ACHN (cell line): ENCODE results near the gene STX4.

ENCODE experiments used
- DNase-seq: peaks from one replicate; pipeline ENCODE4 v3.0.0-alpha.2; 2015
- in situ Hi-C: cut with HindIII; loops from 2 replicates; pipeline ENCODE4 v1.10.0; 2017; ENCODE audit warnings: low sequenced_read_pairs, low pct_ligation_motif_present, low pct_unique_long_range_greater_than_20kb

STX4 gene

GRCh38 chr16:30997725-30998711 is 35.3 kb upstream of the STX4 start:
- peak; percentile 93 for DNase-seq
- in situ Hi-C loops: no loop called here

DNA sequence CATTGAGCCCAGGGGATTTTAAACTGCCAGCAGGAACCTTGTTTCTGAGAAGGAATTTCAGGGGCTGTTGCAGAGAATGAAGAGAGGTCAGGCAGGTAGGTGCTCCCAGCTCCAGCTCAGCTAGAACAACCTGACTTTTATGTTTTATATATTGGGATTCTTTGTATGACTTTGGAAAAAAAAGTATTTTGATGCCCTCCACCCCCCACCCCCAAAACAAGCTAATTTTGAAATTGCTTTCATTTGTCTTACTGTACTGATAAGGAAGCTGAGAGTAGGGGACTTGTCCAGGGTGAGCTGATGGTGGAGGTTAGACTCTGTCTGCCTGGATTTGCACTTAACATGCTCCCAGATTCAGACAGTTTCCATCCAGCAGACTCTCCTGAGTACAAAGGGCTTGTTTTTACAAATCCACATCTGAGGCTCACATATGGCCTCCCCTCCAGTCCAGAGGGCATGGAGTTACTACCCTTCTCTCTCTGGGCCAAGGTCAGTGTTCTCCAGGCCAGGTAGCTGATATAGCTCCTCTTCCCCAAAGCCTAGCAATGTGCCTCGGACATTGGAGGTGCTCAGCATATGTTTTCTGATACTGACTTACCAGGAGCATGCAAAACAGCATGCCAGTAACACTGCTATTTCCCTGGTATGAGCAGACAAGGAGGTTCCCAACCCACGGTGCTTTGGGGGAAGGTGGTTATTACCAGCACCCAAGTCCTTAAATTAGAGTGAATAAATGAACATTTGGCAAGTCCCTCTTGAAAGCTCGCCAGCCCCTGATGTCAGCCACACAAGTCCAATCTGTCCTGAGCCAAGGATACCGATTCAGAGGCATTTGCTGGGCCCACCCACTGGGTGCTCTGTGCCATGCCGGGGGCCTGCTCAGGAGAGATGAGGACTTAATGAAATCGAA is 34.3 kb upstream of the STX4 start:
- no peak for DNase-seq
- in situ Hi-C loops: no loop called here

DNA sequence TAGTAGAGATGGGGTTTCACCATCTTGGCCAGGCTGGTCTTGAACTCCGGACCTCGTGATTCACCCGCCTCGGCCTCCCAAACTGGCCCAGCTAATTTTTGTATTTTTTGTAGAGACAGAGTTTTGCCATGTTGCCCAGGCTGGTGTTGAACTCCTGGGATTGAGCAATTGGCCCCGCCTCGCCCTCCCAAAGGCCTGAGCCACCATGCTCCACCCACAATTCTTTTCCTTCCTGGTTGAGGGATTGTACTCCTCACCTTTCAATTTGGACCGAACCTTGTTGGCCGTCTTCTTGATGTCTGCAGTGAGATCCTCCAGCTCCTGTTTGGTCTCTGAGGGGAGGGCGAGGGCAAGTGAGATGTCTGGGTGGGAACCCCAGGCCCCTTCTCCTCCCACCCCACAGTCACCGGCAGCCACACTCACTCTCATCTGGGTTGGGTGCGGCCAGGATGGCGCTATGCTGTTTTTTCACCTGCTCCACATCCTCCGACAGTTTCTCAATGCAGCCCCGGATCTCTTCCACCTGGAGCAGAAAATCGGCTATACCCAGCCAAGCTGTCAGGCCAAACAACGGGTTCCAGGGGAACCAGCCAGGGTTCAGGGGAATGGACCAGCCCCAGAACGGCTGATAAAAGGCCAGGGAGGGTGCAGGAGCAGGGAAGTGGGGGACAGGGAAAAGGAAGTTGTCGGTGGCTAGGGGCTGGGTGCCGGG is 32.5 kb upstream of the STX4 start:
- DNase-seq: no peak
- in situ Hi-C loops: no loop called here

DNA sequence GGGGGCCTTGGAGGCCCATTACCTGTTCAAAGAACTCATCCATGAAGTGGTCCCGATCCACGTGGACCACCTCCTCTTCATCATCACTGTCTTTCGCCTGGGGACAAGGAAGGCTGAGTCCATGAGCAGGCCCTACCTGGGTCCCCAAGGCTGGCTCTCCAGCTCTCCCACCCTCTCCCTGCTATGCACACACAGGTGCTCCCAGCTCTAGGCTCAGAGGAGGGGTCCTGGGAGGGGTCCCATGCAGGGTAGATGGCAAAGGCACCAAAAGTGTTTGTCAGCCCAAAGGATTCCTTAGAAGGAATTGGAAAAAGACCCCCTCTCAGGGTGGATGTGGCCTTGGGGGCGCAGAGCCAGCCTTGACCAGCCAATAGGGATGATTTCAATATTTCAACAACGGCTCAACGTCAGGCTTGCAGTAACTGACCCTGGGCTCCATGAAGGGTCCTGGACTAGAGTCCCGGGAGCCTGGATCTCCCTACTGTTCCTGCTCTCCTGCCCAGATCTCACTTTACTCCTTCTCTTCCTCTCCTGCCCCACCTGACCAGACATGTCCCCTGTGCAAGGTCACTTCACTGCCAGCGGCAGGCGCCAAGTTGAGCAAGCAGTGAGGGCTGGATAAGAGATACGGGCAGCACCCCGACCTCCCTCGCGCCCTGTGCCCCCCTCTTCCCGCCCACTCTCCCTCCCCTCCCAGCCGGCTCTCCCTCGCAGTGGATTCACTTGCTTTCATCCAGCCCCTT is 31.7 kb upstream of the STX4 start:
- in situ Hi-C loops: no loop called here
- DNase-seq: no peak

DNA sequence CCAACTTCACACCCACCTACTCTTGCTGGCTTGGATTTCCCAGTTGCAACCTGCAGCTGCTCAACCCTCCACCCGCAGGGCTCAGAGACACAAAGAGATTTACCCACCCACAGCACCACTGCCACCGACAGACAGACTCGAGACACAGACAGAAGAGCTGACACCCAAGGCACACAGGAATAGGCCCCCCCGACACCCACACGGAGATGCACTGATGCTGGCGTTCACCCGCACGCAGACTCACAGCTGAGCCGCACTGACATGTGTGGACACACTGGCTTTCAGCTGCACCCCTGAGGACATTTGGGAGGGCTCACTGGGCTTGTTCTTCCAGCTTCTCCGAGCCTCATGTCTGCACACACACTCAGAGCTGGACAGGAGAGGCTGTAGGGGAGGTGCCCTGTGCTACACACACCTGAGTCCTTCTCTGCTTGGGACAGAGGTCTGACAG is 31.1 kb upstream of the STX4 start:
- in situ Hi-C loops: no loop called here
- no peak for DNase-seq

DNA sequence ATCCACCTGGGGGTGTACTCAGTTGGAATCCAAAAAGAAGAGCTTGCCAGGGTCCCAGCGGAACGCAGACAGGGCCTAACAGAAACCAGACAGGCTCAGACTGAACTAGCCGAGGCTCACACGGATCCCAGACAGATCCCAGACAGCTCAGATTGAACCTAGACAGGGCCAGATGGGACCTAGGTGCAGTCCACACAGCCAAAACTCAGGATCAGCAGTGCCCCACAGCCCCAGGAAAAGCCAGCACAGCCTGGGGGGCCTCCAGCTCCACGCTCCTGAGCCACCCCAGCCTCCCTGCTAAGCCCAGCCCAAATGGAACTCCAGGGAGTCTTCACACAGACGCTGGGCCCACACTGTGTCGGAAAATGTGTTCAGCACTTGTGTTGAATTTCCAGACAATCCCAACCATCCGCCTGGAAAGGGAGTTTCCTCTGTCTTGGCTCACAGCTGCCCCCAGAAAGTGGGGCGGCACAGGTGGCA is 30.5 kb upstream of the STX4 start:
- in situ Hi-C loops: no loop called here
- no peak for DNase-seq

DNA sequence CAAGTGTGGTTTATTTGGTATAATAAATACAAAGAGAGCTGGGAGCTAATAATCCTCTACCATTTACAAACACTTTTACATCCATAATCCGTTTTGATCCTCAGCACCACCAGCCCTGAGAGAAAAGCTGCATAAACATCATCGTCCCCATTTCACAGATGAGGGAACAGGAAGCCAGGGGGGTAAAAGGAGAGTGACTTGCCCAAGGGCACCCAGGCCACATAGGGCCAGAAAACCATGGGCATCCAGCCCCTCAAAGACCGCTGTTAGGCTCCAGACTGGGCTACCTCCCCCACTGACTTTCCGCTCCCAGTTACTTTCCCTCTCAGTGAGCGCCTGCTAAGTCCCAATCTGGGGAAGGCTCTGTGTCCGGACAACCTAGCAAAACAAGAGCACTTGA is 29.6 kb upstream of the STX4 start:
- in situ Hi-C loops: no loop called here
- no peak for DNase-seq

- in situ Hi-C loops: no loop called here
- no peak for DNase-seq
Observed at GRCh38 chr16:31004658-31005057, 28.7 kb upstream of the STX4 start.

- DNase-seq: no peak
- in situ Hi-C loops: no loop called here
Observed at GRCh38 chr16:31005350-31006085, 27.8 kb upstream of the STX4 start.

- no peak for DNase-seq
- in situ Hi-C loops: no loop called here
Observed at GRCh38 chr16:31006086-31006385, 27.3 kb upstream of the STX4 start.

GRCh38 chr16:31006589-31006988 is 26.8 kb upstream of the STX4 start:
- DNase-seq: no peak
- in situ Hi-C loops: no loop called here

DNA sequence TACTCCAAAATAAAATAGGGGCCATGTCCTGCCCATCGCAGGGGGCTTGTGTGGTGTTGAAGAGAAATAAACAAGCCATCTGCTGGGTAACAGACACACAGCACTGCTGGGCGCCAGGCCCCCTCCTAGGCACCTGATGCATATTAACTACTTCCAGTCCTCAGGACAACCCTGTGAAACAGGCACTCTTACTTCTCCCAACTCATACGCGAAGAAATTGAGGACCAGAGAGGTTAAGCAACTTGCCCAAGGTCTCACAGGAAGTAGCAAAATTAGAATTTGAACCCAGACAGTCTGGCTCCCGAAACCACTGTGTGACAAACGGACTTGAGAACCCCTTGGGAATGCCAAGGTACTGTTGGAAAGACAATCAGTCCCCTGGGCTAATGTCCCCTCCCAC is 25.7 kb upstream of the STX4 start:
- in situ Hi-C loops: no loop called here
- DNase-seq: no peak

DNA sequence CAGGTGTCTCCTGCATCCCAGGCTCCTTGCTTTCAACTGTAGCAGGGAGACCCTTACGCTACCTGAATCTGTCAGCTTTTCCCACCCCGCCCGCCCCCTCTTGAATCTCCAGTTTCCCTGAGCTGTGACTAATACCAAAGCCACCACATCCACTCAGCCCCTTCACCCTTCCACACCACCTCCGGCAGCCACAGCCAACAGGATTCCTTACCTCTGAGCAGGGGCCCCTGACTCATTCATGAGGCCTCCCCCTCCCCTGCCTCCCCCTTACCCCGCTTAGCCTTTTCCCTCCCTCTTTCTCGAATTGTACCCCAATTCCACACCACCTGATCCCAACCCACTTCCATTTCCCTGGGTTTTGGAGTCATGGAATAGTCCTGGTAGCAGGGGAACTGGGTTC is 25.2 kb upstream of the STX4 start:
- DNase-seq: peak; percentile 86
- in situ Hi-C loops: no loop called here

DNA sequence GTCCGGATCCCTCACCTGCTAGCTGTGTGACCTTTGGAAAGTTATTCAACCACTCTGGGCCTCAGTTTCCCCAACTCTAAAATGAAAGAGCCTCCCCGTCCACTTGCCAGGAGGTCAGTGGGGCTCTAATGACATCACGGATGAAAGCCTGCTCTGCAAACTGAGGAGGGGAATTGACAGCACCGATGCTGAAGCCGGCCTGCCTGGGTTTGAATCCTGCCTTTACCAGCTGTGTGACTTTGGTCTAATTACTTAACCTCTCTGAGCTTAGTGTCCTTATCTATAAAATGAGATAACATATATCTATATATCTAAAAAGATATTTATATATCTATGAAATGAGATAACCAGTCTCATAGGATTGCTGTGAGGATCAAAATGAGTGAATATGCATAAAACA is 24.8 kb upstream of the STX4 start:
- DNase-seq: no peak
- in situ Hi-C loops: no loop called here

DNA sequence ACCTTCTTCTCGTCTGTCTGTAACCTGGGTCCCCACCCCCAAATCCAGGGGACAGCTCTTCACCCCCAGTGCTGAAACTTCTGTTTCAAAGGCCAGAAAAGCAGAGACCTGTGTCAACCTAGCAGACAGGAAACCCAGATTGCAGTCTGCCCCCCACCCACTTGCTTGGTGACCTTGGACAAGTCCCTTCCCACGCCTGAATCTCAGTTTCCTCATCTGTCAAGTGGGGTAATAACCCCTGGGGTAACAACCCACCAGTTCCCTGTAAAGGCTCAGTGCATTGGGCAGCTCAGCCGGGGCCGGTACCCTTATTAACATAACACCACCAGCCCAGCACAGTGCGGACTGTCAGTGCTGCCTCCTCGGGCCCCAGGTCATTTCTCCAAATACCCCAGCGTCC is 24.2 kb upstream of the STX4 start:
- in situ Hi-C loops: no loop called here
- no peak for DNase-seq

DNA sequence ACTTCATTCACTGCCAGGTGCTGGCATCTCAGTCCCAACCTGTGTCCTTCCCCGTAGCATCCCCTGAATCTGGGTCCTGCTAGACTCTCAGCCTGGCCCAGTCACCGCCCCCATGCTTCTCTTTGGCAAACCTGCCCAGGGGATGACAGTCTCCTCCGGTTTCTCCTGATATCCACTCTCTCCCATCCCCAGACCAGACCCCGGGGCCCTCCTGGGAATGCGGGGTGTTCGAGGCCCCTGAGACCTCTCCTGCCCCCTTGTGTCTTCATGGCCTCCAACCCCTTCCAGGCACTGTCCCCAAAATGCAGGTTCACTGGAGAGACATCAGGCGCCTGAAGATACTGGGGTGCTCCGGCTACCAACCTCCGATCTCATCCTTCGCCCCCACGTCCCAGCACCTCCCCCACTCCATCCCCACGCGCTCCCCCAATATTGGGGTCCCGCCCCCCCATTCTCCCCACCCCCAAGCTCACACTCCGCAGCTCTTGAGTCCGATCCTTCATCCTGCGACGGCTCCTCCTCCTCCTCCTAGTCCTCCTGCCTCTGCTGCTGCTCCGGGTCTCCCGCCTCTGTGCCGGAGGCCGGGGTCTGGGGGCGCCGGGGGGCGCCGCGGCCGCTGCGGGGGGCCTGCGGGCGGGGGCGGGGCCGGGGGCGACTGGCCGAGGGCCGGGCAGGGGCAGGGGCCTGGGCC is 23.3 kb upstream of the STX4 start:
- in situ Hi-C loops: no loop called here
- no peak for DNase-seq
